A549 treated with Mapracorat at 1 μM for 4 hours (cell line): ENCODE measurements around the gene IRF3. TPM values are rescaled to one million over a fixed set of nuclear protein-coding genes. Genes with fewer than 3 reads are reported as not detected.

ENCODE experiments used
- total RNA-seq: library from RNA; stranded (reverse); fragments of 200-300 nt; extraction: Qiagen RNA extraction; gene quantifications from 5 replicates; pipeline ENCODE4 v1.2.3, GENCODE V29; 2022

IRF3 gene, protein sequence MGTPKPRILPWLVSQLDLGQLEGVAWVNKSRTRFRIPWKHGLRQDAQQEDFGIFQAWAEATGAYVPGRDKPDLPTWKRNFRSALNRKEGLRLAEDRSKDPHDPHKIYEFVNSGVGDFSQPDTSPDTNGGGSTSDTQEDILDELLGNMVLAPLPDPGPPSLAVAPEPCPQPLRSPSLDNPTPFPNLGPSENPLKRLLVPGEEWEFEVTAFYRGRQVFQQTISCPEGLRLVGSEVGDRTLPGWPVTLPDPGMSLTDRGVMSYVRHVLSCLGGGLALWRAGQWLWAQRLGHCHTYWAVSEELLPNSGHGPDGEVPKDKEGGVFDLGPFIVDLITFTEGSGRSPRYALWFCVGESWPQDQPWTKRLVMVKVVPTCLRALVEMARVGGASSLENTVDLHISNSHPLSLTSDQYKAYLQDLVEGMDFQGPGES
- 74.8 to 117 TPM (median 95.5 TPM) in 5 replicates for total RNA-seq

DNA sequence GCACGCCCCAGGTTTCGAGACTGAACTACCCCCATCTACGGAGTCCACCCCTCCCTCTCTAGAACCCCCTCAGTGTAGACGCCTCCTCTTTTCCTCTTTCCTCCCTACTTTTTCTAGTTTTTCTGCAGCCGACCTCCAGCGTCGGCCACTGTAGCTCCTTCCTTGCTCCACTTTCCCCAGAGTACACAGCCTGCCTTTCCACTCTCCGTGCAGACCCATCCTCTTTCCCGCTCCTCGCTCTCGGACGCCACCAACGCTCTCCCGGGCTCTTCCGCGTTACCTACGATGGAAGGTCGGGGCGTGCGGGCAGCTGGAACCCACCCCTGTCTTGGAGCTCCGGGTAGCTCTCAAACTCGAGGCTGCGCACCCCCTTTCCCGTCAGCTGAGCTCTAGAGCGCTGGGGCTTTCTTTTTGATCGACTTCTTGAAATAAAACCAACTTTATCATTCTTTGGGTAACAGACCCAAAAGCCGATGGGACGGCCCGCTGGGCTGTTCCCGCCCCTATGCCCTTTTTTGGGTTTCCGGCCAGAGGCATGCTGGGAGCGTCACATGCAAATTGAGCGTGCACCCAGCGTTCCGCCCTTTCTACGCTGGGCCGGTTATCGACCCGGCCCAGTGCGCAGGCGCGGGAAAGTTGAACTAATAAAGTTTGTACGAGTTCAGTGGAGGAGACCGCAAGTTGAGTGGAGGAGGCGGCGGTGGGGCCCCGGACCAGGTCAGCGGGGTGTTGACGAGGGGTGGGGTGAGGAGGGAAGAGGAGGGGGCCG, at the start of gene IRF3, which contains the start of gene BCL2L12:
TSS of gene IRF3 (minus strand) at position 507 of the 769 bp plus-strand sequence. CDS start 1,019 bp downstream, outside the sequence.
TSS of gene BCL2L12 (plus strand) at position 583 of the 769 bp plus-strand sequence. CDS start 760 bp downstream, outside the sequence.

DNA sequence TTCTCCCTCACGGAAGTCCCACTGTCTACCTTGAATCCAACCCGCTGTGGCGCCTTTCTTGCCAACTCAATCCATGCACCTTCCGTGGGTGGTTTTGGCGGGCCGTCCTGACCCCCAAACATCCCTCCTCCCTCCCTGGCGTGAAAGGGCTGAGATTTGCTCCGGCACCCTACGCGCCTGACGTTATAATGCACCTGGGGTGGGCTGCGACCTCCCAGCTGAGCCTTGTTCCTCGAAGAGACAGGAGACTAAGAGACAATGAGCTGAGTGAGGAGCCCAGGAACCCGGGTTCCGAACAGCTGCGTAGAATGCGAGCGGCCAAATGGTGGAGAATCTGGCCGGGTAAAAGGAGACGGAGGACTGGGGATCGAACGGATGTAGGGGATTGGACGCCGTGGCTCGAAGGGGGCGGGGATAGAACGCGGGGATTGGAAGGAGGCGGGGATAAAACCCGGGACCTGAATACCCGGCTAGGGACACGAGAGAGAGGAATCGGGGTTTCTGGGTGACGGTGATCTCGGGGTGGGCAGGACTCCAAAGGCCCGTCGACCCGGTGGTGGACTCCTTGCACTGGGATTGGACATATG, 25.1 kb upstream of the IRF3 start, which contains the start of gene CPT1C:
TSS of gene CPT1C (plus strand) at position 461 of the 587 bp plus-strand sequence. CDS start 1,137 bp downstream, outside the sequence.

DNA sequence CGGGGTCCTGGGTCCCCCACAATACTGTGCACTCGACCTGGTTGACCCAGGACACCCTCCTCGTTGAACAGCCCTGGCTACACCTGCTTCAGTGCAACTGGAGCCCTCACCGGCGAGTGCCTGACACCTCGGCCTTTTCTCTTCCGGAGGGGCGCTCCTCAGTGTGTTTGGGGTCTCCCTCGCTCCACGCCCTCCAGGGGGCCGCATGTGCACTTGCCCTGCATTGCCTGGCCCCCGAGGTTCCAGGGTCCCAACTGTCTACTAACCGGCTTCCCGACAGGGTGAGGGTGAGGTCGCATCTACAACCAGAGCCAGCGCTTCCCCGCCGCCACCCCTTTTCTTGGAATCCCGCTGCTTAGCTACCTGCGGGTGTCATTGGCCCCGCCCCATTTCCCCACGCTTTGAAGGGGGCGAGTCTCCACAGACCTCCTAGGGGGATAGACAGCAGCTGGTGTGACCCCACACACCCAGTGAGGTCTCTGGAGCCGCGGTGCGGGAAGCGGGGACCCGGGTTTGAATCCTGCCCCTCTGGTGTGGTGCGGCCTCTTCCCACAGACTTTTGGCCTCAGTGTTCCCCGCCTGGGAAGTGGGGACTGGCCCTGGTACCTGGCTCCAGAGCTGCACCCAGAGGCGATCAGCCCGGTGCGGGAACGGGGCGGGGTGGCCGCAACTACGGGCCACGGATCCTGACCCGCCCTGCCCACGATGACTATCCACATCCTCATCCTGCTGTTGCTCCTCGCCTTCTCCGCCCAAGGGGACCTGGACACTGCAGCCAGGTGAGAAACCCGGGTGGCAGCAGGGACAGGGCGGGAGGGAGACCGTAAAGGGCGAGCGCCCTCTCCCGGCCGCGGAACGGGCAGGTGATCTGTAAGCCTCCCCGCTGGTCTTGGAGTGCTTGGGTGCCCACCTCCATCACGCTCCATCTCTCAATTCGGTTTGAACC, 23.7 kb upstream of the IRF3 start, which contains the start of gene ADM5:
TSS of gene ADM5 (plus strand) at position 462 of the 946 bp plus-strand sequence. CDS start at position 706, 244 bp downstream.

DNA sequence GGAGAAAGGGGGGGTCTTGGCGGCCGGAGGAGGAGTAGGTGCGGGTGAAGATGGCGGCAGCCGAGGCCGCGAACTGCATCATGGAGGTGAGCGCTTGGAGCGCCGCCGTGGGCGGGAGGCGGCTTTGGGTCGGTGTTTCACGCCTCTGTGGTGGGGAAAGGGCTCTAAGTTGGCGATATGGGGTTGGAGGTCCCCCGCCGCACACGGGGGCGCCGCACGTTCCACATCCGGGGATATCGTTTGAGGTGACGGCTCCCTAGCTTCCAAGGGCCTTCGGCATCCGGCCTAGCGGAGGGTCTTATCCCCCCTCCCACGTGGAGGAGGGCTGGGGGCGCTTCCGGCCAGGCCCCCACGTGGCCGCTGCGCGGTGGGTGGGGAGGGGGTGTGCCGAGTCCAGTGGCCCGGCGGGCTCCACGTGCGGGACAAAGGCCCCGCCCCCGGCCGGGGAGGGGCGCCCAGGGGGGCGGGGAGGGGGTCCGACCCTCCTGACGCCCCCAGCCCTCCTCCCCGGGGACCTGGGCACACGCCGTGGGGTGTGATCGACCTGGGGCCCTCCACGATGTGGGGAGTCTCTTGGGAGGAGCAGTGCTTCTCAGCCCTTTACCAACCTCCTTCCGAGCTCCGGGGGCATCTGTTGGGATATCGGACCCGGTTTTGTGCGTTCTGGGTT, 11.7 kb upstream of the IRF3 start, which contains the start of gene PRMT1:
TSS of gene PRMT1 (plus strand) at position 41 of the 670 bp plus-strand sequence. CDS start at position 51, 10 bp downstream.

DNA sequence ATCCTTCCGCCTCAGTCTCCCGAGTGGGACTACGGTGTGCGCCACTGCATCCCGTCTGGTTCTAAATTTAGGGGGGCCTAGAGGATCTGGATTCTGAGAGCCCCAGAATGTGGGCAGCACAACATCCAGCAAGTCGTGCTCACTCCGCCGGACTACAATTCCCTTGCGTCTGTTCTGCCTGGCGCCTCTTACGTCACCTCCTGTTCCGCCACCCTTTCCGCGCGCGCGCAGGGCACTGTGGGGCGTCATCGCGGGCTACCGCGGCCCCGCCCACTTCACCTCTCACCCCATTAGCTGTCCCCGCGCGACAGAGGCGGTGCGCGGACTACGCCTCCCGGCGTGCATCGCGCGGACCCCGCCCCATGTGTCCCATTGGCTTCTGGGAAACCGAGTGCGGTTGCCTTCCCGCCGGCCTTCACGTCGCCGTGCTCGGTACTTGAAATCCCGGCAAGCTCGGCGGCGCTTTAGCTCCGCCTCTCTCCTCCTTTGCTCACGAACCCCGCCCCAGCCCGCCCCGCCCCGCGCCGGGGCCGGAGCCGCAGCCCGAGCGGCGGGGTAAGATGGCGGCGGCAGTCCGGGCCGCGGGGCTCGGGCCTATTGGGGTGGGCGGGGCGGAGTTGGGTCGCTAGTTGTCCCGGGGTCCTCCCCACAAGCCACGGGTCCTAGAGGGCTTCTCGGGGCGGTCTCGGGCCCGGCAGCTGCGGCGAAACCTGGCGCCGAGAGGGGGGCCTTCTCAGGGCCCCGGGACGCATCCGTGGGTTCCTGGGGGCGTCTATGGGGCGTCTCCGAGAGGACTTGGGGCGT, 23.8 kb downstream of the IRF3 start, which contains the start of gene SCAF1:
TSS of gene SCAF1 (plus strand) at position 522 of the 804 bp plus-strand sequence. CDS start 2,818 bp downstream, outside the sequence.

DNA sequence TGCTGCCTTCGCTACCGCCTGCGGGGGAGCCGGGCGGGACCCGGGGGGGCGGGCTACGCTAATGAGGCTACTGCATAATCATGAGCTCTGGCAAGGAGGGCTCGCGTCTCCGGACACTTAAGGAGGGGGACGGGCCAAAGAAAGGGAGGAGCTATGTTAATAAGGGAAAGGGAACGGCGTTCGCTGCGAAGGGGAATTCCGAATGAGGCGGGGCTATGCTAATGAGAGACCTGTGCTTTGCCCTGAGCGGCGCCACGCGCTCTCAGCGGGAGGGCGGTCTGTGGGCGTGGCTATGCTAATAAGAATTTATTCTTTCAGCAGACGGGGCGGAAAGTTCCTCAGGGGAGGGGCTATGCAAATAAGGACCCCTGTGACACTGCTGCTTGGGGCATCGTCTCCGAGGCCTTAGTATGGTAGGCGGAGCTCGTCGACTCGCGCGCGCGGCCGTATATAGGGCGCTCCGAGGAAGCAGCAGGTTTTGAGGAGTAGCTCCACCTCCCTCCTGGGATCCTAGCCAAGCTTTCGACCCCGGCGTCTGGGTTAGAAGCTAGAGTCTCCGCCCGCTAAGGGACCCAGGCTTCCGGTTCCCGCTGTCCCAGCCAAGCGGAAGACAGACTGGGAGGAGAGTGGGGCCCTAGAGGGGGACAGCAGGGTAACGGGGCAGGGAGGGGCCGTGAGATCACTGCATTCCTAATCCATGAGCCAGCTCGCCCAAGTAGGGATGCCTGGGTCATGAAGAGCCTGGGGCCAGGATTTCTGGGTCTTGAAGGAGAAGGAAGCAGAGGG, 25.4 kb downstream of the IRF3 start, which contains the start of gene RRAS:
TSS of gene RRAS (minus strand) at position 31 of the 786 bp plus-strand sequence. CDS start 45 bp downstream, outside the sequence.

Other genes starting within 250 kb of the IRF3 start
- gene PTH2, start 242.4 kb downstream of the IRF3 start, total RNA-seq = not detected in 5 replicates
- gene GFY, start 240.5 kb downstream of the IRF3 start, total RNA-seq = 0.08 to 0.22 TPM (median 0.19 TPM) in 4 of 5 replicates, not detected in the other
- gene SLC17A7, start 224.3 kb downstream of the IRF3 start, total RNA-seq = 0.44 to 0.71 TPM (median 0.55 TPM) in 5 replicates
- 85.8 to 96.7 TPM (median 90.5 TPM) in 5 replicates for gene PIH1D1, start 214.0 kb downstream of the IRF3 start, total RNA-seq
- gene ALDH16A1, start 212.6 kb downstream of the IRF3 start, total RNA-seq = 14.4 to 28.1 TPM (median 24.4 TPM) in 5 replicates
- 1.1 to 1.4 TPM (median 1.3 TPM) in 5 replicates for gene FLT3LG, start 191.6 kb downstream of the IRF3 start, total RNA-seq
- gene RPL13A, start 178.2 kb downstream of the IRF3 start, total RNA-seq = 3,905 to 4,301 TPM (median 4,085 TPM) in 5 replicates
- 3,769 to 4,865 TPM (median 3,847 TPM) in 5 replicates for gene RPS11, start 169.4 kb downstream of the IRF3 start, total RNA-seq
- 26.4 to 32.0 TPM (median 29.2 TPM) in 5 replicates for gene FCGRT, start 153.2 kb downstream of the IRF3 start, total RNA-seq
- gene RCN3, start 137.9 kb downstream of the IRF3 start, total RNA-seq = 1.3 to 2.9 TPM (median 2.3 TPM) in 5 replicates
- gene NOSIP, start 85.3 kb downstream of the IRF3 start, total RNA-seq = 88.3 to 108 TPM (median 105 TPM) in 5 replicates
- gene PRRG2, start 84.5 kb downstream of the IRF3 start, total RNA-seq = 0.44 to 1.1 TPM (median 0.75 TPM) in 5 replicates
- 25.0 to 35.5 TPM (median 34.0 TPM) in 5 replicates for gene PRR12, start 74.7 kb downstream of the IRF3 start, total RNA-seq
- gene RRAS, start 25.7 kb downstream of the IRF3 start, total RNA-seq = 99.6 to 157 TPM (median 144 TPM) in 5 replicates
- 39.5 to 69.3 TPM (median 65.3 TPM) in 5 replicates for gene SCAF1, start 23.6 kb downstream of the IRF3 start, total RNA-seq
- 53.4 to 73.8 TPM (median 70.9 TPM) in 5 replicates for gene BCL2L12, start 76 bp upstream of the IRF3 start, total RNA-seq
- gene PRMT1, start 11.4 kb upstream of the IRF3 start, total RNA-seq = 403 to 432 TPM (median 421 TPM) in 5 replicates
- 3.6 to 7.2 TPM (median 5.1 TPM) in 5 replicates for gene ADM5, start 23.7 kb upstream of the IRF3 start, total RNA-seq
- 11.0 to 15.0 TPM (median 14.0 TPM) in 5 replicates for gene CPT1C, start 25.3 kb upstream of the IRF3 start, total RNA-seq
- not detected in 5 replicates for gene TSKS, start 97.4 kb upstream of the IRF3 start, total RNA-seq
- gene AP2A1, start 101.1 kb upstream of the IRF3 start, total RNA-seq = 40.1 to 57.8 TPM (median 55.4 TPM) in 5 replicates
- 13.3 to 16.4 TPM (median 14.5 TPM) in 5 replicates for gene FUZ, start 147.4 kb upstream of the IRF3 start, total RNA-seq
- gene MED25, start 152.4 kb upstream of the IRF3 start, total RNA-seq = 45.8 to 71.0 TPM (median 68.3 TPM) in 5 replicates
- 109 to 158 TPM (median 143 TPM) in 5 replicates for gene PTOV1, start 185.3 kb upstream of the IRF3 start, total RNA-seq
- gene PNKP, start 201.7 kb upstream of the IRF3 start, total RNA-seq = 42.9 to 59.9 TPM (median 52.0 TPM) in 5 replicates
- 67.2 to 121 TPM (median 103 TPM) in 5 replicates for gene AKT1S1, start 211.5 kb upstream of the IRF3 start, total RNA-seq
- gene TBC1D17, start 211.8 kb upstream of the IRF3 start, total RNA-seq = 17.4 to 22.9 TPM (median 20.4 TPM) in 5 replicates
- gene IL4I1, start 231.0 kb upstream of the IRF3 start, total RNA-seq = 0.35 to 0.71 TPM (median 0.59 TPM) in 5 replicates